Fibroblast of skin of right biceps (primary cell): ENCODE data around the gene ULBP3.
A peak's percentile ranks its signal among the peaks of the same experiment; 100 is the strongest.
"Not testable (repeated sequence)": the region's sequence is repeated elsewhere in the genome, so short reads cannot be mapped to it uniquely, and the experiment has no call there.

Experiments
- DNase-seq: peaks from one replicate; pipeline ENCODE4 v3.0.0-alpha.2; 2013

Gene ULBP3

DNA sequence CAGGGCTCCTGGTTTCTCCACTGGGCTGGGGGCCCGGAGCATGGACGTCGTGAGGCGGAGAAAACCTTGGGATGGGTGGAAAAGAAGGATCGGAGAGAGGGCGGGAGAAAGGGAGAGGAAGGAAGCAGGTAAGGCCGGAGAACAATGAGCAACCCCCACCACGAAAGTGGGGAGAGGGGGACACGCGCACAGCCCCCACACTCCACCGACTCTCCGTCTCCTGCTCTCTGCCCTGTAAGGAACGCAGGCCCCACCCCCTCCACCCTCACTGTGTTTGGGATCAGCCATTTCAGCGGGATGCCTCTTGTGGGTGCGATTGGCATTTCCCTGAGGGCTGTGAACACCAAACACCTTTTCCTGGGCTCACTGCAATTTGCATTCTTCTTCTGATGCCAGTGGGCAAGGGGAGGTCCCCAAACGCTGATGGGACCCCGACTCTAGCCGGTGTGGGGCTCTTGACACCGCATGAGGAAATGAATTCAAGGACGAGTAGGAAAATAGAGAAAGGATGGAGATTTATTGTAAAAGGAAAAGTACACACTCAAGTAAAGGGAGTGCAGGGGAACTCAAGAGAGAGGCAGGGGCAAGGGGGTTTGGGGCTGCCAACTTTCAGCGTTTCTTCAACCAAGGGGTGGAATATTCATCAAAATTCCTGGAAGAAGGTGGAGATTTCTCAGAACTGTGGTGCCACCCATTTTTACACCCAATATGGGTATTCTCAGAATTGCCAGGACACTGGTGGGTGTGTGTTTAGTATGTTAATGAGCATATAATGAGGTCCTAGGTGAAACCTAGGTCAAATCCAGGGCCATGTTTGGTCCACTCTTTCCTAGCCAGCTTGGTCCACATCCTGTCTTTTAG is 30.5 kb downstream of the ULBP3 start:
- DNase-seq: no peak

- no peak for DNase-seq
Measured at GRCh38 chr6:150037526-150038201, 31.3 kb downstream of the ULBP3 start.

DNA sequence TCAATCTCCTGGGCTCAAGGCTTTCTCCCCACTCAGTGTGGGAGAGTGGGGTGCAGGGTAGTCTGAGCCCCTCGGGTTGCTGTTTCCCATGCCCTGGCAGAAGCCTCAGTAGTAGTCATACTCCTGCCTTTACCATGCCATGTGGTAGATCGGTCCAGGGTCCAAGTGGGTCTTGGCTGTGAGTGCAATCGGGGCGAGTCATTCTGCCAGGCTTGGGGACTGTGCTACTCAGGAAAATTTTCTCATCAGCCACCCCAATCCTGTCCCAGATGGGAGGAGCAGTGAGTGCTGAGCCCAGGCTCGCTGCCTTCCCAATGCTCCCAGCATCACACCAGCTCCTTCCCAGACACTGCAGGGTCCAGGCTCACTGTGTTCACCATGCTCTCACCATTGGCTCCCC is 32.8 kb downstream of the ULBP3 start:
- no peak for DNase-seq

DNA sequence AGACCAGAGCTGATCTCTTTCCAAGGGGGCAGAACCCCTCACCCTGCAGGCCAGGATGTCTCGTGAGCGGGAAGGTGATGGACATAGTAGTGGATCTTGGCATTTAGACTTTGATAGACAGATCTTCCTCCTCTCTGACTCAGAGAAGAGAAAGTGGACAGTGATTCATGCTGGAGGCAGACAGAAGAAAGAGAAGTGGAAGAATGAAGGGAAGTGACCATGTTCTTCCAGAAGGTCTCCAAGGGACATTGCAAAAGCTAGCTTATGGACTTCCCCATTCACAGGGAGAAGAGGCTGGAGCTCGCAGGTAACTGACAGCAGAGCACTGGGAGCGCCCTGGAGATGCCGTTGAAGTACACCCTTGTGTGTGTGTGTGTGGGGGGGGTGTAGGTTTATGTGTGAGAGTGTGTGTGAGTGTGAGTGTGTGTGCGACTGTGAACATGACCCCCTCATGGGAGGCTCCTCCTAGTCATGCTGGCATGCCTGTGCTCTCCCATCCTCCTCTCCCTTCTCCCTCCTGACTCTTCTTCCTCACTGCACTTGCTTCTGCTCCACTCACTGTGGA is 35.6 kb downstream of the ULBP3 start:
- DNase-seq: no peak

- DNase-seq: no peak
Measured at GRCh38 chr6:150032598-150032997, 36.3 kb downstream of the ULBP3 start.

GRCh38 chr6:150030611-150031010 is 38.3 kb downstream of the ULBP3 start:
- DNase-seq: no peak

DNA sequence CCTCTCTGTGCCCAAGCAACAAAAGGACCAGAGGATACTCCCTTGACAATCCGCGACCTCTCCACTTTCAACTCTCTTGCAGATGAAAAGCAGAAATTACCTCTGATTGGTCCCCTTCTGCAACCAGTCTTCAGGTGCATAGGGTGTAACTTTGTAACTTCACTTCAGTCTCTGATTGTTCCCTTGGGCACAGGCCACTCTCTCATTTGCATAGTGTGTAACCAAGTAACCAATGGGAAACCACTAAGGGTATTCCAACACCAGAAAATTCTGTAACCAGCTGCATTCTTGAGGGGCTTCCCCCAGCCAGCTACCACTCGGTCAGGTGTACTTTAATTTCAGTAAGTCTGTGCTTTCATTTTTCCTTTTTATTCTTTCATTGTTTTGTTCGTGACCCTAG is 39.2 kb downstream of the ULBP3 start:
- no peak for DNase-seq

DNA sequence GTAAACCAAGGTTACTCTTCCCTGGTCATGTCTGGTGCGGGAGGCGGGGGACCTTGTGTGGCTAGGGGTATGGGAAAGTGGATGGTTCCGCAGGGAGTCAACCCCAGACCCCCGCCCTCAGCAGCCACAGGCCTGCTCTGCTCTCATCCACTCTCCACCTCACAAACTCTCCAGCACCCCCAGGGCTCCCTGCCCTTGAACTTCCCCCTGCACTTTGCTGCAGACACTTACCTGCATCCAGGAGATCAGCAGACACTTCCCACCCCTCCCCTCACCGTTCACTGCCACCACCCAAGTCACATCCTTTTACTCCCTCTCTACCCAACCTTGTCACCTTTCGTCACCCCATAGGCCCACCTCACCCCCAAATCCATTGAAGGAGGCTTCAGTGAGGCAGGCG is 39.6 kb downstream of the ULBP3 start:
- DNase-seq: no peak

- DNase-seq: no peak
Measured at GRCh38 chr6:150028799-150029198, 40.1 kb downstream of the ULBP3 start.

DNA sequence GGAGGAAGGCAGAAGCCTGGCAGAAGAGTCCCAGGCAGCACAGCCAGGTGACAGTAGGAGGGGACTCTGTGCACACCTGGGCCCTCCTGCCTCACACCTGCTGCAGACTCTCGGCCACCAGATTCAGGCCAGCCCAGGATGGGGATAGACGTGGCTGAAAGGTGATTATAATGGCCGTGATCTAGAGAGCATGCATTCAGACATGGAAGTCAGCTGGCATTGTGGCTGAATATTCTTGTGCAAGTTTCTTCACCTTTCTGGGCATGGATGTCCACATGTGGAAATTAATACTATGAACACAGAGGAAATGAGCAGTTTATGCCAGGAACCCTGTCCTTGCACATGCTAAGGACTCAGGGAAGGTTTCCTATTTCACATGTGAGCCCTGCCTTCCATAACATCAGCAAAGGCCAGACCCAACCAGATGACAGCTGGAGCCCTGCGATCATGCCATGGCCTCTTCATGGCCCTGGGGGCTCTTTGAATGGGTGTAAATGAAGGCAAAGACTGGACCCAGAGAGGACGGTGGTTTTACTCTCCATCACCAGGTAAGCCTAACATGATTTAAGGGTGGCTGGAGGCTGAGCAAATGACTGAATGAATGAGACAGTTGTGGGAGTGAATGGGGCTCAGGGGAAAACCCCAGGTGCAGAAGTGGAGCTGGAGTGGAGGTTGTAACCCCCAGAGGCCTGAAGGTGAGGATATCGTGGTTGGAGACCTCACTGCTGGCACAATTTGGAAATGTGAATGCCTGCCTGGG is 40.9 kb downstream of the ULBP3 start:
- no peak for DNase-seq

DNA sequence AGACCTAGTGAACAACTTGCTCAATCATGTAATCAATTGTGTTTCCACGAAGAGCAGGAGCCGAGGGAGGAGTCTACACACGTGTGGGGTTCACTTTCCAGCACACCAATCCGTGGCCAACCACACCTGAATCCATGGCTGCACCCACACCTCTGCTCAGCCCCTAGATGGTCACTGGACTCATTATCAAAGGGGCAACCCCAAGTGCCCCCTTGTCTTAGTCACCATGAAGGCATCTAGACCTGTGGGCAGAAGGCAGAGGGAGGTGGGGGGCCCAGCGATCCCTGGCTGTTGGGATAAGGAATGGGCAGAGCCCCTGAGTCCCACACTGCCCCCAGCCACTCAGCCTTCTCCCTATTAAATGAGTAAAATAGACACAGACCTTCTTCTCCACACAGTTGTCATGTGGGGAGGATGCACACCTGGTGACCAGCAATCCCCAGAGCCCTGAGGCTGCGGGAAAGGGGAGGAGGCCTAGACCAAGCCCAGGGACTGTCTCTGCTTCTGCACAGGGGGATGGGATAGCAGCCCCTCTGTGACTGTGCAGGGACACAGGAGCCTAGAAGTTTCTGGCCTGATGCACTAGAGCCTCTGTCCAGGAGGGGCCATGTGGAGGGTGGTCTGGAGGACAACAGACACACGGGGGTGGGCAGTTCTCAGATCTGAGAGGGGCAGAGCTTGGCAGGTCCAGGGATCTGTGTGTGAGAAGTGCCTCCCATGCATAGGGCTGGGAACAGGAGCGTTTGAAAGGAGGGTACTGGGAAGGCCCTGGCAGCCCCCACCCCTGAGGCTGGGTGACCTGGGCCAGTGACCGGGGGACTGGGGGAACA is 41.7 kb downstream of the ULBP3 start:
- no peak for DNase-seq

DNA sequence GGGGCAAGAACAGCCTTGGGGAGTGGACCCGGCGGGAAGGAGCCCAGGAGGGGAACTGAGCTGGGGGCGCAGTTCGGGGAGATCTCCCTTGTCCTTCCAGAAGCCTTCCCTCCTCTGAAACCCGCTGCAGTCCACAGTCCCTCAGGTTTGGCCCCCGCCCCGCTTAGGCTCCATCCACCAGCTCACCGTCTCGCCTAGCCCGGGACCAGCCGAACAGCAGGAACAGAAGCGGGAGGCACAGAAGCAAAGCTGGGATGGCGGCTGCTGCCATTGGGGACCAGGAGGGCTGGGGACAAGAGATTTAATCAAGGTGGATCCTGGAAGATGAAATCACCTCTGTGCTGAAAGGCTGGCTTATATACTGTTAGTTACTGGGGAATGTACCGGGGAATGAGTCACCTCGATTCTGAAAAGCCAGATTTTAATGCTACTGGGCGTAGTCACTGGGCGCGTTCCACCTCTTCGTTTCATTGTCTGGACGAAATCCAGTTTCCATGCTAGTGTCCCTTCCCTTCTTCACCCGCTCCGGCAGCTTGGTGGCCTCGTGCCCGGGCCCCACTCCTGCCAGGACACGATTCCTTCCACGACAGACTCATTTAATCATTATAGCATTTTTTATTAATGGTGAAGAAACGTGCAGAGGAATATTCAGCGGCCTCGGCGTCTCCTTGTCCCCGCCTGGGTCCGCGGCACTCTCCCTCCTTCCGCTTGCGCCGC is 43.6 kb downstream of the ULBP3 start, which contains the start of gene RAET1L:
TSS of gene RAET1L (minus strand) at position 332 of the 717 bp plus-strand sequence. CDS start at position 271, 61 bp downstream.
- DNase-seq: peak; percentile 68

DNA sequence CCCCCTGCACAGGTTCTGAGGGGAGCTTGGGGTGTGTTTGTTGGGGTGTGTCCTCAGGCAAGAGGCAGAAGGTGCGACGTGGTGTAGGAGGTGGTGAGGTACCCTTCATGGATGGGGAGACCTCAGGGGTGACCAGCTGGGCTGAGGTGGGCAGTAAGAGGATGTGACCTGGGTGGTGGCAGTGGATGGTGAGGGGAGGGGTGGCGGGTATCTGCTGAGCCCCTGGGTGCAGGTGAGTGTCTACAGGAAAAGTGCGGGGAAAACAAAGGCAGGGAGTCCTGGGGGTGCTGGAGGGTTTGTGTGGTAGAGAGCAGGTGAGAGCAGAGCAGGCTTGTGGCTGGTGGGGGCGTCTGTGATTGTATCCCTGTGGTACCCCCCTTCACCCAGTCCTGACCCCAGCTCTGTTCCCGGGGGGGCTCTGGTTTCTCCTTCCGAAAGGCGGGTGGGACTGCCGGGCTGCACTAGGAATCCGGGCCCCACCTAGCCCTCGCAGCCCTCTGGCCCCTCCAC is 44.2 kb downstream of the ULBP3 start:
- no peak for DNase-seq

GRCh38 chr6:150024021-150024420 is 44.9 kb downstream of the ULBP3 start:
- not testable (repeated sequence) for DNase-seq

GRCh38 chr6:150021870-150022269 is 47.1 kb downstream of the ULBP3 start:
- DNase-seq: not testable (repeated sequence)

GRCh38 chr6:150018846-150019580 is 49.9 kb downstream of the ULBP3 start:
- DNase-seq: no peak

DNA sequence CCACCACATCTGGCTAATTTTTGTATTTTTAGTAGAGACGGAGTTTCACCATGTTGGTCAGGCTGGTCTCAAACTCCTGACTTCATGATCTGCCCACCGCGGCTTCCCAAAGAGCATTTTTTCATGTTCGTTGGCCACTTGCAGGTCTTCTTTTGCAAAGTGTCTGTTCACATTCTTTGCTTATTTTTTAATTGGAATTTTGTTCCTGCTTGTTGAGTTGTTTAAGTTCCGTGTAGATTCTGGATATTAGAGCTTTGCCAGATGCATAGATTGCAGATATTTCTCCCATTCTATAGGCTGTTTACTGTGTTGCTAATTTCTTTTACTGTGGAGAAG is 51.8 kb downstream of the ULBP3 start:
- DNase-seq: not testable (repeated sequence)

DNA sequence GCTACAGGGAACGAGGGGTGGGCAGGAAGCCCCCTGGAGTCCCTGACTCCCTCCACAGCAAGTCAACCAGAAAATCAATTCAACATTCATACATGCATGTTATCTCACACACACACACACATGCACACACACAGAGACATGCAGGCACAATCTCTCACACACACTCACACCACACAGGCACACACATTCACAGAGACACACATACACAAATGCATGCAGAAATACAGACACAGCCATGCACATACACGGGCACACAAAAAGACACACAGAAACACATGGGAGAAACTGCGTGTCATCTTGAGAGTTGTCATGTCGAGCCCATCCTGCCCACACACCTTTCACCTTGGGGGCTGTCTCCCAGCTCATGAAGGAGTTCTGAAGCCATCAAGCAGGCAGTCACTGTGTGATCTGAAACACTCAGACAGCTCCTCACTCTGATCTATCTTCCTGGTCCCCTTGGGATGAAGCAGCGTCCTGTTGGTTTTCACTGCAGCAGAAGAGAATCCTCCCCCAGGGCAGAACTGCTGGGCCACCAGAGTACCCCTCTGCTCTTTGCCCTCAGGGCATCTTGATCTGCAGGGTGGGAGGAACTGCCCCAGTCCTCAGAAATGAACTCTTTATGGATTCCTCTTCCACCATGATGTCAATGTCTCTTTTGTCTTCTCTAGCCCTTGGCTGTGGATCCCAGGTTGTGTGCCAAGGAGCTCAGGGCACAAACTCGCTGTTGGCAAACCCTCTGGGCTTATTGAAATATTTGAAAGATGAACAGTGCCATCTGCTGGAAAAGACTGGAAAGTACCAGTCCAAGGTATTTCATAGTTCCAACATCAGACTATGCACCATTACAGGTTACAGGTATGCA is 52.4 kb downstream of the ULBP3 start:
- peak; percentile 55 for DNase-seq

DNA sequence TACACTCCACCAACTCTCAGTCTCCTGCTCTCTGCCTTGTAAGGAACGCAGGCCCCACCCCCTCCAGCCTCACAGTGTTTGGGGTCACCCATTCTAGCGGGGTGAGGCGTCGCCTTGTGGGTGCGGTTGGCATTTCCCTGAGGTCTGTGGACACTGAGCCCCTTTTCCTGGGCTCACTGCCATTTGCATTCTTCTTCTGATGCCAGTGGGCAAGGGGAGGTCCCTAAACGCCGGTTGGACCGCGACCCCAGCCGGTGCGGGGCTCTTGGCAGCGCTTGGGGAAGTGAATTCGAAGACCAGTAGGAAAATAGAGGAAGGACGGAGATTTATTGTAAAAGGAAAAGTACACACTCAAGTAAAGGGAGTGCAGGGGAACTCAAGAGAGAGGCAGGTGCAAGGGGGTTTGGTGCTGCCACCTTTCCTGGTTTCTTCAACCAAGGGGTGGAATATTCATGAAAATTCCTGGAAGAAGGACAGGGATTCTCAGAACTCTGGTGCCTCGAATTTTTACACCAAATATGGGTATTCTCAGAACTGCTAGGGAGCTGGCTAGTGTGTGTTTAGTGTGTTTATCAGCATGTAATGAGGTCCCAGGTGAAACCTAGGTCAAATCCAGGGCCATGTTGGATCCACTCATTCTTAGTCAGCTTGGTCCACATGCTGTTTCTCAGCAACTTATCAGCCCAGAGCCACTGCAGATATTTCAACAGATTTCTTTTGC is 53.5 kb downstream of the ULBP3 start:
- DNase-seq: not testable (repeated sequence)
